ENCODE data around the gene ARMC8. TPM values are rescaled to one million over a fixed set of nuclear protein-coding genes. Genes with fewer than 3 reads are reported as not detected.
A peak's percentile ranks its signal among the peaks of the same experiment; 100 is the strongest.

The ARMC8 gene
- total RNA-seq, 1 donor, result 49.8 TPM

DNA sequence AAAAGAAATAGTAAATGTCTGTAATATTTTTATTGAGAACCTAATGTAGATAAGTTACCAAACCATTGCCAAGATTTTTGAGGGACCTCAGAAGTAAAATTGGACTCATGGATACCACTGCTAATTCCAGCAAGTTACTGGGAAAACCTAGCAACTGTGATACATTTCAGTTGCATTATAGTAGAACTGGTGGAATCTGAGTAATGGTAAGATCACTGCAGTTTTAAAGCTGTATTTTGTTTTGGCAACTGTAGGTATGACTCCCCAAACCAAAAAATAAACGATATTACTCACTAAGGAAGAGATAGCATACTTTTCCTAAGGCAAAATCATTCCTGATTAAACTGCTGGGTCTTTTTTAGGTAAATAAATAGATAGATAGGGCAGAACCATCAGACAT lies 54.0 kb downstream of the ARMC8 start:
- peak; percentile 38 for DNase-seq (ENCODE audit: low read depth)
- TF ChIP-seq, protein P1, sequence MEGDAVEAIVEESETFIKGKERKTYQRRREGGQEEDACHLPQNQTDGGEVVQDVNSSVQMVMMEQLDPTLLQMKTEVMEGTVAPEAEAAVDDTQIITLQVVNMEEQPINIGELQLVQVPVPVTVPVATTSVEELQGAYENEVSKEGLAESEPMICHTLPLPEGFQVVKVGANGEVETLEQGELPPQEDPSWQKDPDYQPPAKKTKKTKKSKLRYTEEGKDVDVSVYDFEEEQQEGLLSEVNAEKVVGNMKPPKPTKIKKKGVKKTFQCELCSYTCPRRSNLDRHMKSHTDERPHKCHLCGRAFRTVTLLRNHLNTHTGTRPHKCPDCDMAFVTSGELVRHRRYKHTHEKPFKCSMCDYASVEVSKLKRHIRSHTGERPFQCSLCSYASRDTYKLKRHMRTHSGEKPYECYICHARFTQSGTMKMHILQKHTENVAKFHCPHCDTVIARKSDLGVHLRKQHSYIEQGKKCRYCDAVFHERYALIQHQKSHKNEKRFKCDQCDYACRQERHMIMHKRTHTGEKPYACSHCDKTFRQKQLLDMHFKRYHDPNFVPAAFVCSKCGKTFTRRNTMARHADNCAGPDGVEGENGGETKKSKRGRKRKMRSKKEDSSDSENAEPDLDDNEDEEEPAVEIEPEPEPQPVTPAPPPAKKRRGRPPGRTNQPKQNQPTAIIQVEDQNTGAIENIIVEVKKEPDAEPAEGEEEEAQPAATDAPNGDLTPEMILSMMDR (IDR thresholded peaks at IDR 0.05; ENCODE audit: insufficient read depth, low read length), result no peak
- H3K4me3 ChIP-seq (ENCODE audit: low read depth, low read length), result no peak overlapping the region

DNA sequence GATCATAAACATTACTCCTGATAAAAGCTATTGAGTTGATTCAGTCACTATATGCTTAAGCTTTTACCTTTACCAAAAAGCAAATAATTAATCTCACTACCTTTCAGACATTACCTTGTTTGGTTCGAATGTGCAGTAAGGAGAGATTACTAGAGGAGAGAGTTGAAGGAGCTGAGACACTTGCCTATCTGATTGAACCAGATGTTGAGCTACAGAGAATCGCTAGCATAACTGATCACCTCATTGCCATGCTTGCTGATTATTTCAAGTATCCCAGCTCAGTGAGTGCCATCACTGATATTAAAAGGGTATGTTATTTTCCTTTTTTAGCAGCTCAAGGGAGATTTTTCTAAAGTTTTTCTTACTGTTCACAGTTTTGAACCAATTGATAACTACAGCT lies 54.6 kb downstream of the ARMC8 start:
- TF ChIP-seq, protein P1 (IDR thresholded peaks at IDR 0.05; ENCODE audit: insufficient read depth, low read length), result no peak
- no peak for DNase-seq (ENCODE audit: low read depth)
- H3K4me3 ChIP-seq (ENCODE audit: low read depth, low read length), result no peak overlapping the region

DNA sequence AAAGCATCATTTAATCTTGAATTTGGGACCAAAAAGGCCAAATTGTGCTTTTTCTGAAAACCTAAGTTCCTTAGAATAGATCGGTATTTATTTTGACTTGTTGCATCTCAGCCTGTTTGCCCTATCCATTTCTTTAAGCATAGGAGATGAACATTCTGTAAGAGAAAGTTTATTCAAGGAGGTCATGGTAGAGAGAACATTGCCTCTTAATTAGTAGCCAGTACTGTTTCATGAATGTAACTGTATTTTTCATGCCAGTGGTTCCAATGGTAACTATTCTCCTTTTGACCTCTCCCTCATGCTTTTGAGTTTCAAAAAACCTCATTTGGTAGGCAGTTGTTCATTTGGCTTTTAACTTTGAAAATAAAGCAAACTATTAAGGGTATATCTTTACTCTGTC lies 55.4 kb downstream of the ARMC8 start:
- TF ChIP-seq, protein P1 (IDR thresholded peaks at IDR 0.05; ENCODE audit: insufficient read depth, low read length), result no peak
- no peak for DNase-seq (ENCODE audit: low read depth)
- H3K4me3 ChIP-seq (ENCODE audit: low read depth, low read length), result no peak overlapping the region

DNA sequence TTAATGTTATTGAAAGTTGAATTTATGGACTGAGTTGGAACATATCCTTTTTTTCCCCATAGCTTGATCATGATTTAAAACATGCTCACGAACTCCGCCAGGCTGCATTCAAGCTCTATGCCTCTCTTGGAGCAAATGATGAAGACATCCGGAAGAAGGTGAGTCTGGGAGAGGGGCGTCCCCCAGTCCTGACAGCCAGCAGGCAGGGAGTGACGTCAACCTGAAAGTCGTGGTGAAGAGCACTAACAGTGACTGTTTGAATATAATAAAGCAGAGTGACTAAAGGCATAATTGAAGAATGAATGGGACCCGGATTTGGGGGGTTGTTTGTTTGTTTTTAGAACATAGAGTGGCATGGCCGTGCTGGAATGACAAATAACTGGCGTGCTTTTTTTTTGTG lies 57.9 kb downstream of the ARMC8 start:
- DNase-seq (ENCODE audit: low read depth), result no peak
- TF ChIP-seq, protein P1 (IDR thresholded peaks at IDR 0.05; ENCODE audit: insufficient read depth, low read length), result no peak
- H3K4me3 ChIP-seq (ENCODE audit: low read depth, low read length), result no peak overlapping the region

DNA sequence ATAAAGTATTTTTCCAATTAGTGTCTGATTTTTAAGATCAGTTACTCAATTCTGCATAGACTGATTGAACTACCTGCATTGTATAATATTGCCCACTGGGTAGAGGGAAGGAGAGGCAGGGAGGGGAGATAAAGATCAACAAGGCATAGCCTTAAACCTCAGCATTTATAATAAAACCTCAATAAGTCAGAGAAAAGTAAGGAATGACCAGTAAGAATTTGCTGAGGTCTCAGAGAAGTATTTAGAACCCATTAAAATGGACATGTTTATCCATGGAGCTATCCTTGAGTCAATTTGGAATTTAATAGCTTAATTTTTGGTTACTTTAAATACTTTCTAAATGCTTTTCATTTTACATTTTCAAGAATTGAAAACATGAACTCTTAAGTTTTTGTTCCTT lies 62.5 kb downstream of the ARMC8 start:
- TF ChIP-seq, protein P1 (IDR thresholded peaks at IDR 0.05; ENCODE audit: insufficient read depth, low read length), result no peak
- no peak for DNase-seq (ENCODE audit: low read depth)
- H3K4me3 ChIP-seq (ENCODE audit: low read depth, low read length), result no peak overlapping the region

DNA sequence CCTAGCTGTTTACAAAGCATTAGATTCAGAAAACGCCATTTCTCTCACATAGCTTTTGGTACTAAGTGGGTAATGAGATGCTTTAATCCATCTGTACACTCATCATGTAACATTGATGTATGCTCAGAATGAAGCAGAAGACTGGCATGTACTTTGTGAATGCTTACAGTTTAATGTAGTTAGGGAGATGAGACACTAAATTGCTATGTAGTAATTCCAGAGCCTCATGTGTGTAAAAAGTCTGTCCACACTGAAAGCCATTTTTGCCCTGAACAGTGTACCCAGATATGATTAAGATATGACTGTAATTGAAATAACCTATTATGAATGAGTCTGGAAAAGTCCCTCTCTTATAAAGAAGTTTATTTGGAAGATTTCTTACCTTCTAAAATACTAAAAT lies 66.5 kb downstream of the ARMC8 start:
- TF ChIP-seq, protein P1 (IDR thresholded peaks at IDR 0.05; ENCODE audit: insufficient read depth, low read length), result no peak
- no peak overlapping the region for H3K4me3 ChIP-seq (ENCODE audit: low read depth, low read length)
- DNase-seq (ENCODE audit: low read depth), result no peak

DNA sequence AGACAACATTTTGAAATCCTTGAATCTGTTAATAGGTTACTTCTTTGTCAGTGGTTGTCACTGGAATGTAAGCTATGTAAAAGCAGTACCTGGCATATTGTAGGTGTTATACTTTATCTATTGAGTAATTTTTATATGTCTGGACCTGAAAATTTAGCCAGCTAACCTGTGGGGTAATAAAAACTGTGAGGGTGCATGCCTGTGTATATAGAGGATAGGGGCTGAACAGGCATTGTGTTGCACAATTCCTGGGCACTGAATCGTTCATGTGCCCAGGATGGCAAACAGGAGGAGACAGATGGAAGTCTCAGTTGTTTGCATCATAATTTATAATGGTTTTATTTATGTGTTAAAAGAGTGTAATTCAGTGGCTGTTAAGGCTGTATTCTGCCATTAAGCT lies 67.1 kb downstream of the ARMC8 start:
- no peak for DNase-seq (ENCODE audit: low read depth)
- TF ChIP-seq, protein P1 (IDR thresholded peaks at IDR 0.05; ENCODE audit: insufficient read depth, low read length), result no peak

More for the DNA sequence above, 67.1 kb downstream of the ARMC8 start:
- H3K4me3 ChIP-seq (ENCODE audit: low read depth, low read length), result no peak overlapping the region

Measured in fibroblast of the aortic adventitia (primary cell).